ENCODE measurements around the gene ICE2.

ICE2 gene

GRCh38 chr15:60375306-60375705 is 103.6 kb downstream of the ICE2 start:
- H3K9ac ChIP-seq (ENCODE audit: low read depth, low read length, poor library complexity, severe bottlenecking): no peak overlapping the region
- no peaks in the 10 kb centered on the region for H3K9me2 ChIP-seq (replicated peaks; ENCODE audit: low read depth, low read length)
- no peaks in the 10 kb centered on the region for H3K27me3 ChIP-seq (ENCODE audit: insufficient read depth, low read length, poor library complexity, severe bottlenecking)
- no peak overlapping the region for H3K4me3 ChIP-seq (ENCODE audit: low read length, poor library complexity, severe bottlenecking)
- H3F3A ChIP-seq (ENCODE audit: low read depth): no peaks in the 10 kb centered on the region
- no peaks in the 10 kb centered on the region for H3K4me1 ChIP-seq (ENCODE audit: insufficient read depth, low read length, poor library complexity, severe bottlenecking)
- no peaks in the 10 kb centered on the region for H4K20me1 ChIP-seq (ENCODE audit: insufficient read depth, low read length, poor library complexity, severe bottlenecking)
- no peak overlapping the region for H3K4me2 ChIP-seq (ENCODE audit: low read depth, low read length, poor library complexity, severe bottlenecking)
- TF ChIP-seq CTCF (conservative IDR thresholded peaks at IDR 0.05; ENCODE audit: low read length) (no peak), EZH2phosphoT487 (IDR thresholded peaks at IDR 0.05; ENCODE audit: borderline replicate concordance) (no peak)
- no peaks in the 10 kb centered on the region for H3K79me2 ChIP-seq (ENCODE audit: insufficient read depth, low read length)
- H3K36me3 ChIP-seq (ENCODE audit: insufficient read depth, low read length): peaks cover 6% of the 10 kb centered on the region; the same call in 1 of the 2 replicates
- no peak overlapping the region for H2AFZ ChIP-seq (ENCODE audit: low read length)
- H3K9me3 ChIP-seq (ENCODE audit: insufficient read depth, low read depth, low read length): no peaks in the 10 kb centered on the region

GRCh38 chr15:60374628-60375081 is 104.3 kb downstream of the ICE2 start:
- no peaks in the 10 kb centered on the region for H3K9me2 ChIP-seq (replicated peaks; ENCODE audit: low read depth, low read length)
- no peaks in the 10 kb centered on the region for H4K20me1 ChIP-seq (ENCODE audit: insufficient read depth, low read length, poor library complexity, severe bottlenecking)
- no peaks in the 10 kb centered on the region for H3K79me2 ChIP-seq (ENCODE audit: insufficient read depth, low read length)
- H3K9ac ChIP-seq (ENCODE audit: low read depth, low read length, poor library complexity, severe bottlenecking): no peak overlapping the region
- H3K4me2 ChIP-seq (ENCODE audit: low read depth, low read length, poor library complexity, severe bottlenecking): no peak overlapping the region
- H3K9me3 ChIP-seq (ENCODE audit: insufficient read depth, low read depth, low read length): no peaks in the 10 kb centered on the region
- H3K27me3 ChIP-seq (ENCODE audit: insufficient read depth, low read length, poor library complexity, severe bottlenecking): no peaks in the 10 kb centered on the region
- peaks cover 2% of the 10 kb centered on the region; the same call in 1 of the 2 replicates for H3K36me3 ChIP-seq (ENCODE audit: insufficient read depth, low read length)
- no peak overlapping the region for H3K4me3 ChIP-seq (ENCODE audit: low read length, poor library complexity, severe bottlenecking)
- no peak overlapping the region for H2AFZ ChIP-seq (ENCODE audit: low read length)
- H3K4me1 ChIP-seq (ENCODE audit: insufficient read depth, low read length, poor library complexity, severe bottlenecking): no peaks in the 10 kb centered on the region
- no peak for TF ChIP-seq EZH2phosphoT487 (IDR thresholded peaks at IDR 0.05; ENCODE audit: borderline replicate concordance)
- TF ChIP-seq CTCF (conservative IDR thresholded peaks at IDR 0.05; ENCODE audit: low read length): no peak
- H3F3A ChIP-seq (ENCODE audit: low read depth): no peaks in the 10 kb centered on the region

DNA sequence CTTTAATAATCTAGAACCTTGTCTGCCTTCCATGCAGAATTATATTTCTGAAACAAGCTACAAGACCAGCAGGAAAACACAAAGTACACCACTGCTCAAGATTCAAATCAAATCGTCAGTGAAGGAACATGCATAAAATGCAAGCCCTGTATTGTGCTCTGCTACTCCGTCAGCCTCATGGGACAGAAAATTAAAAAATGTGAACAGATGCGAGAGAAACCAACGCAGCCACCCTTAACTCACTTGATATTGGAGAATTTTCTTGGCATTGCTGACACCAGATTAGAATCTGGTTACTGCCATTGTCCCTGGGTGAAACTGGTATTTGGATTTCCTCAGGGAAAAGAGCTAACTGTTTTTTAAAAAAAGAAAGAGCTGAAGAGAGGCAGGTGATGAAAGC is 104.7 kb downstream of the ICE2 start:
- Histone ChIP-seq H2AFZ (ENCODE audit: low read length) (no peak overlapping the region), H3F3A (ENCODE audit: low read depth) (no peaks in the 10 kb centered on the region), H3K9ac (ENCODE audit: low read depth, low read length, poor library complexity, severe bottlenecking) (no peak overlapping the region), H4K20me1 (ENCODE audit: insufficient read depth, low read length, poor library complexity, severe bottlenecking) (no peaks in the 10 kb centered on the region), H3K4me2 (ENCODE audit: low read depth, low read length, poor library complexity, severe bottlenecking) (no peak overlapping the region), H3K9me2 (replicated peaks; ENCODE audit: low read depth, low read length) (no peaks in the 10 kb centered on the region), H3K4me3 (ENCODE audit: low read length, poor library complexity, severe bottlenecking) (no peak overlapping the region), H3K4me1 (ENCODE audit: insufficient read depth, low read length, poor library complexity, severe bottlenecking) (no peaks in the 10 kb centered on the region), H3K9me3 (ENCODE audit: insufficient read depth, low read depth, low read length) (no peaks in the 10 kb centered on the region), H3K27me3 (ENCODE audit: insufficient read depth, low read length, poor library complexity, severe bottlenecking) (no peaks in the 10 kb centered on the region), H3K79me2 (ENCODE audit: insufficient read depth, low read length) (no peaks in the 10 kb centered on the region), H3K36me3 (ENCODE audit: insufficient read depth, low read length) (peaks cover 2% of the 10 kb centered on the region; the same call in 1 of the 2 replicates)
- TF ChIP-seq CTCF (conservative IDR thresholded peaks at IDR 0.05; ENCODE audit: low read length): no peak
- TF ChIP-seq EZH2phosphoT487 (IDR thresholded peaks at IDR 0.05; ENCODE audit: borderline replicate concordance): no peak

All from Loucy (cell line).